ENCODE measurements around the gene NCKAP5.

NCKAP5 gene

DNA sequence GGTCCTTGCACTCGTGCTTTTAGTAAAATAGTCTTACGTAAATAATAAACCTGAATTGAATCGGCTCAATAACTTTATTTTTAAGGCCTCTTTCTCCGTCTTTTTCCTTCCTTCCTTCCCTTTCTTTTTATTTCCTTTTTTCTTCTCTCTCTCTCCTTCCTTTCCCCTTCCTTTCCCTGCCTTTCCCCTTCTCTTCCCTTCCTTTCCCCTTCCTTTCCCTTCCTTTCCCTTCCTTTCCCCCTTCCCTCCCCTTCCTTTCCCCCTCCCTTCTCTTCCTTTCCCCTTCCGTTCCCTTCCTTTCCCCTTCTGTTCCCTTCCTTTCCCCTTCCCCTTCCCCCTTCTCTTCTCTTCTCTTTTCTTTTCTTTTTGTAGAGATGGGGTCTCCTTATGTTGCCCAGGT, 121.0 kb downstream of the NCKAP5 start:
- no peak for DNase-seq (ENCODE audit: low spot score)
- TF ChIP-seq, protein P1, sequence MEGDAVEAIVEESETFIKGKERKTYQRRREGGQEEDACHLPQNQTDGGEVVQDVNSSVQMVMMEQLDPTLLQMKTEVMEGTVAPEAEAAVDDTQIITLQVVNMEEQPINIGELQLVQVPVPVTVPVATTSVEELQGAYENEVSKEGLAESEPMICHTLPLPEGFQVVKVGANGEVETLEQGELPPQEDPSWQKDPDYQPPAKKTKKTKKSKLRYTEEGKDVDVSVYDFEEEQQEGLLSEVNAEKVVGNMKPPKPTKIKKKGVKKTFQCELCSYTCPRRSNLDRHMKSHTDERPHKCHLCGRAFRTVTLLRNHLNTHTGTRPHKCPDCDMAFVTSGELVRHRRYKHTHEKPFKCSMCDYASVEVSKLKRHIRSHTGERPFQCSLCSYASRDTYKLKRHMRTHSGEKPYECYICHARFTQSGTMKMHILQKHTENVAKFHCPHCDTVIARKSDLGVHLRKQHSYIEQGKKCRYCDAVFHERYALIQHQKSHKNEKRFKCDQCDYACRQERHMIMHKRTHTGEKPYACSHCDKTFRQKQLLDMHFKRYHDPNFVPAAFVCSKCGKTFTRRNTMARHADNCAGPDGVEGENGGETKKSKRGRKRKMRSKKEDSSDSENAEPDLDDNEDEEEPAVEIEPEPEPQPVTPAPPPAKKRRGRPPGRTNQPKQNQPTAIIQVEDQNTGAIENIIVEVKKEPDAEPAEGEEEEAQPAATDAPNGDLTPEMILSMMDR (IDR thresholded peaks at IDR 0.05; ENCODE audit: extremely low read depth, insufficient read depth, missing control alignments) = no peak
- in situ Hi-C loops (cut with MboI; ENCODE audit: low pct_unique_long_range_greater_than_20kb, low sequenced_read_pairs, unreplicated experiment) = no loop called here

DNA sequence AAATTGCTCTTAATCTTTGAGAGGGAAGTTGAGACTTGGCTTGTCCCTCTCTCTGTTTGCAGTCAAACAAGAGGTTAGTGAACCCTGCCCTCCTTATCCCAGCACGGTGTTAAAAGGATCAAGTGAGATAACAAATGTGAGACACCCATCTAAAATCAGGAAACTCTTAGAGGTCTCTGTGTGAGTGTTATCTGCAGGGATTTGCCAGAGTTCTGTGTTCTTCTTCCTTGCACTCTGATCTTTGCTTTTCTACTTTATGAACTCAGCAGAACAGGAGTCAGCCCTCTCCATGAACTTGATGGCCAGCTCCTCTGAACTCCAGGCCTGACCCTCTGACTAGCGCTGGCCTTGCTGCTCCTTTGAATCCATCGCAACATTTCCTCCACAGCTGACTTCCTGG, 123.8 kb downstream of the NCKAP5 start:
- TF ChIP-seq, protein P1 (IDR thresholded peaks at IDR 0.05; ENCODE audit: extremely low read depth, insufficient read depth, missing control alignments) = no peak
- no peak for DNase-seq (ENCODE audit: low spot score)
- in situ Hi-C loops (cut with MboI; ENCODE audit: low pct_unique_long_range_greater_than_20kb, low sequenced_read_pairs, unreplicated experiment) = no loop called here

DNA sequence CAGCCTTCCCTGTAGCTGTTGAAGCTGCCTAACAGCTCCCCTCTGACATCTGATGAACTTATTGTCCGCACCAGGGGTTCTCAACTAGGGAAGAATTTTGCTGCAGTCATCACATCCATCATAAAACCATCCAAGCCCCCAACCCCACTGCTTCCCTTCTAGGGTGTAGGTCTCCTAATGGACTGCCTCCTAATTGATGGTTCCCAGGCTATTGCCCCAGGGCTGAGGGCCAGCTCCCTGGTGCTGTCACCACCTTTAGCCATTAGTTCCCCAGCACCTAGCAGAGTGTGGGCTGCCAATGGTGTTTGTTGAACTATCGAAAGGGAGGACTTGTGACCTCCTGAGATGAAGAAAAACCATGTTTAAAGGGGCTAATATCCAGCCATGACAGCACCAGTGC, 125.9 kb downstream of the NCKAP5 start:
- no peak for DNase-seq (ENCODE audit: low spot score)
- in situ Hi-C loops (cut with MboI; ENCODE audit: low pct_unique_long_range_greater_than_20kb, low sequenced_read_pairs, unreplicated experiment) = no loop called here
- TF ChIP-seq, protein P1 (IDR thresholded peaks at IDR 0.05; ENCODE audit: extremely low read depth, insufficient read depth, missing control alignments) = no peak

DNA sequence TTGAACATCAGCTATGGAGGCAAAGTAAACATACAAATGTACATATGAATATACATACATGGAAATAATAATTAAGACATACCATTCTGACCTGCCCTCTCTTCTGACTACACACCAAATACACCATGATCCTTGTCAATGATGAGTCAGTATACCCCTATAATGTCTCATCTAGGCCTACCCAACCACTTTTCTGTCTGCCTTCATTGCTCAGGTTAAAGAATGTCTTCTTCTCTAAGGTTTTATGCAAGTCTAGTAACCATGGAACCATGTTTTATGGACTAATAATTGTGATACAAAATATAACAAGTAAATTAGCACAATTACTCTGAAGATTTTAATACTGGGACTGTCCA, 128.7 kb downstream of the NCKAP5 start:
- TF ChIP-seq, protein P1 (IDR thresholded peaks at IDR 0.05; ENCODE audit: extremely low read depth, insufficient read depth, missing control alignments) = no peak
- no peak for DNase-seq (ENCODE audit: low spot score)
- in situ Hi-C loops (cut with MboI; ENCODE audit: low pct_unique_long_range_greater_than_20kb, low sequenced_read_pairs, unreplicated experiment) = no loop called here

DNA sequence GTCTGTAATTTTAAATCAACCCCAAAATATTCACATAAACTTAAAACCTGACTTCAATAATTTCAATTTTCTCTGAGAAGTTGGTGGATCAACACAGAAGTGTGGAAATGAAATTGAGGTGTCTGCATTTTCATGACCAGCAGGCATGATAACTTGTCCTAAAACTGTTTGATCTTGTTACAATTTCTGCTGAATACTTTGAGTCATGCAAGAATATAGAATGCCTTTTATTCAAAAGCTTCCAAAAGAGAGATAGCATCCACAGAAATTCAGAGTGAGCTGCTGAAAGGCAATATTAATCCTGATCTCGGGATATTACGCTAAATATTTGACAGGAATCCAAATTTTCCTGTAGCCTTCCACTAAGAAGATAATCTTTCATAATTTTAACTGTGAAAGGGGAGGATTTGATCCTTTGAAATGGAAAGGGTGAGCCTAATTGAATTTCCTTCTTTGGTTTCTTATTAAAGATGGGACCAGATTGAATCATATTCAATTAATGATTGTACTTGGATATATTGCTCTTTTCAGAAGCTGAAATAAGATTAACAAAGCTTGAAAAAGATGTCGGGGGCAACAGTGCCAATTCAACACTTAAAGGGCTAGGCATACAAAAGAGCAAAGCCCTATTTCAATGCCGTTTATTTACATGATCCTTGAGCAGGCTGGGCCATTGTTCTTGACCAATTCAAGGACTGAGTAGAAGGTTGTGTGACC, 129.3 kb downstream of the NCKAP5 start:
- in situ Hi-C loops (cut with MboI; ENCODE audit: low pct_unique_long_range_greater_than_20kb, low sequenced_read_pairs, unreplicated experiment) = no loop called here
- DNase-seq (ENCODE audit: low spot score) = no peak
- TF ChIP-seq, protein P1 (IDR thresholded peaks at IDR 0.05; ENCODE audit: extremely low read depth, insufficient read depth, missing control alignments) = no peak

DNA sequence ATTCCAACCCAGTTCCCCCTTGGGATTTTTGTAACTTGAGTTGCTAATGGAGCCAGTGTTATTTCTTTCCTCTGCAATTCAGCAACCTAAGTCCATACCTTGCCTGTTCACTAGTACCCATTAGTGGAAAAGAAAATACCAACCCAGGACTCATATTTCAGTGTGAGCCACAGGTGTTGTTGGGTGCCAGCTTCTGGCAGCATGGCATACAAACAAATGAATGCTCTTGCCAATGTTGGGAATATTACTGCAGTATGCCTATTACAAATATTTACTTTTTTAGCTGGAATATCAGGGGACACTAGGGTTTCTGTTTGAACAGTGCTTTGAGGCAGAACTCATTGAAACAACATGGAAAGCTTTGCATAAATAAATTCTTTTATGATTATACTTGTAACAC, 130.2 kb downstream of the NCKAP5 start:
- no peak for DNase-seq (ENCODE audit: low spot score)
- in situ Hi-C loops (cut with MboI; ENCODE audit: low pct_unique_long_range_greater_than_20kb, low sequenced_read_pairs, unreplicated experiment) = no loop called here
- TF ChIP-seq, protein P1 (IDR thresholded peaks at IDR 0.05; ENCODE audit: extremely low read depth, insufficient read depth, missing control alignments) = no peak
